Measurements from ENCODE around the gene PCDH18. TPM values are rescaled to one million over a fixed set of nuclear protein-coding genes. Genes with fewer than 3 reads are reported as not detected.
"Not testable (repeated sequence)": the region's sequence is repeated elsewhere in the genome, so short reads cannot be mapped to it uniquely, and the experiment has no call there.

PCDH18 gene
- total RNA-seq, 1 donor from 2014 or later: 95.8 TPM

GRCh38 chr4:137531168-137531985, 917 bp downstream of the PCDH18 start:
- peak; percentile 85 for DNase-seq

- peak; percentile 9 for DNase-seq
These were observed 2.1 kb downstream of the PCDH18 start for GRCh38 chr4:137530176-137530575.

- peak; percentile 22 for DNase-seq
These were observed 2.9 kb downstream of the PCDH18 start for GRCh38 chr4:137529432-137529831.

GRCh38 chr4:137528673-137529072, 3.6 kb downstream of the PCDH18 start:
- peak; percentile 50 for DNase-seq

- peak; percentile 32 for DNase-seq
These were observed 5.6 kb downstream of the PCDH18 start for GRCh38 chr4:137526681-137527080.

- DNase-seq: peak; percentile 86
These were observed 7.4 kb downstream of the PCDH18 start for GRCh38 chr4:137524725-137525369.

GRCh38 chr4:137523329-137523728, 9.0 kb downstream of the PCDH18 start:
- DNase-seq: no peak

GRCh38 chr4:137521053-137521452, 11.2 kb downstream of the PCDH18 start:
- no peak for DNase-seq

GRCh38 chr4:137519406-137519805, 12.9 kb downstream of the PCDH18 start:
- peak; percentile 46 for DNase-seq

GRCh38 chr4:137517323-137517722, 15.0 kb downstream of the PCDH18 start:
- DNase-seq: not testable (repeated sequence)

- no peak for DNase-seq
These were observed 17.7 kb downstream of the PCDH18 start for GRCh38 chr4:137514406-137515111.

- DNase-seq: peak; percentile 60
These were observed 21.6 kb downstream of the PCDH18 start for GRCh38 chr4:137510557-137511265.

- DNase-seq: no peak
These were observed 22.4 kb downstream of the PCDH18 start for GRCh38 chr4:137509855-137510282.

- no peak for DNase-seq
These were observed 29.8 kb downstream of the PCDH18 start for GRCh38 chr4:137502339-137503129.

GRCh38 chr4:137496267-137496666, 36.0 kb downstream of the PCDH18 start:
- DNase-seq: not testable (repeated sequence)

GRCh38 chr4:137495578-137495977, 36.7 kb downstream of the PCDH18 start:
- no peak for DNase-seq

- peak; percentile 5 for DNase-seq
These were observed 48.9 kb downstream of the PCDH18 start for GRCh38 chr4:137483313-137483959.

- DNase-seq: not testable (repeated sequence)
These were observed 52.6 kb downstream of the PCDH18 start for GRCh38 chr4:137479657-137480056.

GRCh38 chr4:137476345-137476744, 55.9 kb downstream of the PCDH18 start:
- DNase-seq: no peak

- peak; percentile 90 for DNase-seq
These were observed 57.5 kb downstream of the PCDH18 start for GRCh38 chr4:137474711-137475301.

Data from tongue (tissue), 2 donors.